Measurements from ENCODE around the gene GPR15LG.

DNA sequence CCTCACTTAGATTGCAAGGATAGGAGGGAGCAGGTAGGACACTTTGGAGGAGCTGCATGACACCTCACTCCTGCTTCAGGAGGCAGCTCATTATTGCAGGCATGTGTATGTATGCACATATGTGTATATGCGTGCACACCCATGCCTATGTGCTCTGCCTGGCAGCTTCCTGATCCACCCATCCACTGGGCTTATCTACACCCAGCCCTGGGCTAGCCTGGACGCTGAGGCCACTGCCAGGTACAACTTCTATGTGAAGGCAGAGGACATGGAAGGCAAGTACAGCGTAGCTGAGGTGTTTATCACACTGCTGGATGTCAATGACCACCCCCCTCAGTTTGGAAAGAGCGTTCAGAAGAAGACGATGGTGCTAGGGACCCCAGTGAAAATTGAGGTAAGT is 38.4 kb downstream of the GPR15LG start:
- TF ChIP-seq, protein P1, sequence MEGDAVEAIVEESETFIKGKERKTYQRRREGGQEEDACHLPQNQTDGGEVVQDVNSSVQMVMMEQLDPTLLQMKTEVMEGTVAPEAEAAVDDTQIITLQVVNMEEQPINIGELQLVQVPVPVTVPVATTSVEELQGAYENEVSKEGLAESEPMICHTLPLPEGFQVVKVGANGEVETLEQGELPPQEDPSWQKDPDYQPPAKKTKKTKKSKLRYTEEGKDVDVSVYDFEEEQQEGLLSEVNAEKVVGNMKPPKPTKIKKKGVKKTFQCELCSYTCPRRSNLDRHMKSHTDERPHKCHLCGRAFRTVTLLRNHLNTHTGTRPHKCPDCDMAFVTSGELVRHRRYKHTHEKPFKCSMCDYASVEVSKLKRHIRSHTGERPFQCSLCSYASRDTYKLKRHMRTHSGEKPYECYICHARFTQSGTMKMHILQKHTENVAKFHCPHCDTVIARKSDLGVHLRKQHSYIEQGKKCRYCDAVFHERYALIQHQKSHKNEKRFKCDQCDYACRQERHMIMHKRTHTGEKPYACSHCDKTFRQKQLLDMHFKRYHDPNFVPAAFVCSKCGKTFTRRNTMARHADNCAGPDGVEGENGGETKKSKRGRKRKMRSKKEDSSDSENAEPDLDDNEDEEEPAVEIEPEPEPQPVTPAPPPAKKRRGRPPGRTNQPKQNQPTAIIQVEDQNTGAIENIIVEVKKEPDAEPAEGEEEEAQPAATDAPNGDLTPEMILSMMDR (IDR thresholded peaks at IDR 0.05; ENCODE audit: low read length), result no peak
- no peak for TF ChIP-seq EZH2phosphoT487 (IDR thresholded peaks at IDR 0.05; ENCODE audit: low read length)
